GM23248 (cell line): Measurements from ENCODE around the gene HMGN3.

ENCODE experiments used
- EZH2 ChIP-seq: fragments of 200-600 bp; sonication (generic); IDR thresholded peaks from 2 replicates; pipeline ENCODE4 v1.6.1; 2018; ENCODE audit warnings: antibody characterized with exemption, mild to moderate bottlenecking; ENCODE audit not compliant: insufficient read depth, poor library complexity, severe bottlenecking
- EZH2phosphoT487 ChIP-seq: fragments of 200-600 bp; sonication (generic); IDR thresholded peaks from 2 replicates; pipeline ENCODE4 v1.6.1; 2018; ENCODE audit warnings: antibody characterized with exemption, moderate library complexity, mild to moderate bottlenecking, low read depth; ENCODE audit not compliant: insufficient read depth

DNA sequence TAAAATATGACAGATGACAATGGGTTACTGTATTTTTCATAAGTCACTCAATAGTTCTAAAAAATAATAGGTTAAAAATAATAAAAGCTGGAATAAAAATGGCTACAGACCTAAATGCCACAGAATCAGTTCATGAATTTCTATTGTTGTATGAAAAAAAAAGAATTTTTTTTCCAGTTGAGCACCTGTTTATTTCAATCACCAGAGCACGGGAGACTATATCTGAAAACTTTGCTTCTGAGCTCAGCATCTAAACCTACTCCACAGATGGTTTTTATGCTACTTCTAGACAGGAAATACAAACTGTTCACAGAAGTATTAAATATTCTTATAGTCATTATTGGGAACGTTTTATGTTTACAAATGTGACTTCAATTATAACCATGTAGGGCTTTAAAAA lies 50.4 kb downstream of the HMGN3 start:
- TF ChIP-seq EZH2 (no peak), EZH2phosphoT487 (no peak)
